B cell (primary cell): ENCODE results near the gene LDHB.

Experiments
- EZH2 ChIP-seq: IDR thresholded peaks from 2 replicates; pipeline ENCODE4 v1.6.1; 2012; ENCODE audit warnings: borderline replicate concordance, low read depth, mild to moderate bottlenecking, moderate library complexity, low read length; ENCODE audit not compliant: insufficient read depth, poor library complexity, severe bottlenecking
- TF ChIP-seq, protein P1 (sequence below): fragments of 200-600 bp; IDR thresholded peaks from one replicate; pipeline ENCODE4 v1.8.0; 2022; ENCODE audit warnings: antibody characterized with exemption, mild to moderate bottlenecking

DNA sequence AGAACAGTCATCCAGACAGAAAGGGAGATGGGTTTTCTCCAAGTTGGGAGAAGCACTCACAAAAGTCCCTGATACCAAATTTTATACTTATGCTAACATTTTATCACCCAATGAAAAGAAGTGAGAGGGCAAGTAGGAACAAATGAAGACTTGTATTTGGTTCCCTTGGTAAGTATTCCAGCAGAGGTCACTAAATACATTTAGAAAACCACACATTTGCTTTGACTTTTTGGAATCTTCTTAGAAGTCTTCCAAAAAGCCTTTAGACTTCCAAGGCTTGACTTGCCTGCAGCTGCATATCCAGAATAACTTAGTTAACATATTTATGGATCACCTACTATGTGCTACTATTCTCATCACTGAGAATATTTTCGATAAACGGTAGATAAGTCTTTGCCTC is 49.9 kb downstream of the LDHB start:
- TF ChIP-seq, protein P1, sequence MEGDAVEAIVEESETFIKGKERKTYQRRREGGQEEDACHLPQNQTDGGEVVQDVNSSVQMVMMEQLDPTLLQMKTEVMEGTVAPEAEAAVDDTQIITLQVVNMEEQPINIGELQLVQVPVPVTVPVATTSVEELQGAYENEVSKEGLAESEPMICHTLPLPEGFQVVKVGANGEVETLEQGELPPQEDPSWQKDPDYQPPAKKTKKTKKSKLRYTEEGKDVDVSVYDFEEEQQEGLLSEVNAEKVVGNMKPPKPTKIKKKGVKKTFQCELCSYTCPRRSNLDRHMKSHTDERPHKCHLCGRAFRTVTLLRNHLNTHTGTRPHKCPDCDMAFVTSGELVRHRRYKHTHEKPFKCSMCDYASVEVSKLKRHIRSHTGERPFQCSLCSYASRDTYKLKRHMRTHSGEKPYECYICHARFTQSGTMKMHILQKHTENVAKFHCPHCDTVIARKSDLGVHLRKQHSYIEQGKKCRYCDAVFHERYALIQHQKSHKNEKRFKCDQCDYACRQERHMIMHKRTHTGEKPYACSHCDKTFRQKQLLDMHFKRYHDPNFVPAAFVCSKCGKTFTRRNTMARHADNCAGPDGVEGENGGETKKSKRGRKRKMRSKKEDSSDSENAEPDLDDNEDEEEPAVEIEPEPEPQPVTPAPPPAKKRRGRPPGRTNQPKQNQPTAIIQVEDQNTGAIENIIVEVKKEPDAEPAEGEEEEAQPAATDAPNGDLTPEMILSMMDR = no peak
- no peak for TF ChIP-seq EZH2
